LHCN-M2 (cell line): ENCODE measurements around the gene BRPF1. TPM values are rescaled to one million over a fixed set of nuclear protein-coding genes. Genes with fewer than 3 reads are reported as not detected.
A peak's percentile ranks its signal among the peaks of the same experiment; 100 is the strongest.

Experiments
- DNase-seq: peaks from one replicate; pipeline ENCODE4 v3.0.0-alpha.2; 2012; ENCODE audit warnings: low read depth
- total RNA-seq: library from RNA; depleted of rRNA; stranded (reverse); fragments of >200 nt; gene quantifications from 2 replicates; pipeline ENCODE4 v1.2.3, GENCODE V29; 2014

BRPF1 gene
- total RNA-seq, 1 experiment from 2014 or later, result 22.2 TPM

DNA sequence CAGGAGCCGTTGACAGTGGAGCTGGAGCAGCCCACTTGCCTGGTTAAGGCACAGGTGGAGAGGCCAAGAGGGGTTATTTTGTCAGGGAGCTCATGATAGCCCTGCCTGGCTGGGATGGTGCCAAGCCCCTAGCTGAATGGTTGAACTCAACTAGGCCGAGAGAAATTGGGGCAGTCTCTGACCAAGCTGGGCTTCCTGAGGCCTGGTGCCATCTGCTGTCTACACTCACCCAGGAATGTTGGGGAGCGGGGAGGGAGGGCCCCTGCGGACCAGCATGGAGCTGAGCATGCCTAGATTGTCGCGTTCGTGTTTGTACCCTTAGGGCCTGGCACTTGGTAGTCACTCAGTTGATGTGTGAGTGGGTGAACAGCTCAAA is 1.2 kb downstream of the BRPF1 start:
- peak; percentile 61 for DNase-seq

DNA sequence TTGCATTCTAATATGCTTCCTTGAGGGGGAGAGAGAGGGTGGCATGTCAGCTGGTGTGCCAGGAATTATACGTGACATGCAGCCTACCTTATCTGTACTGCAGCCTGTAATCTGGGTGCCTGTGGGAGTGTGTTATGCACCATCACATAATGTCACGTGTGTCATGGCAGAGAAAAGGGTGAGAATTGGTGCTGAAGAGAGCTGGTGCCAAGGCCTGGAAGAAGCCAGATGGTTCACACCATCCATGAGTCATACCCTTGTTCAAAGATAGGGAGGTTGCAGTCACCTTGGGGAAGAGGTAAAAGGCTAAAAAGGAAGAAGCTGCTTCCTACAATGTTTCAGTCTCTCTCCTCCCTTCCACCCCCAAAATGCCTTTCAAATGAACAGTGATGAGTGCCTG is 5.3 kb downstream of the BRPF1 start:
- no peak for DNase-seq

DNA sequence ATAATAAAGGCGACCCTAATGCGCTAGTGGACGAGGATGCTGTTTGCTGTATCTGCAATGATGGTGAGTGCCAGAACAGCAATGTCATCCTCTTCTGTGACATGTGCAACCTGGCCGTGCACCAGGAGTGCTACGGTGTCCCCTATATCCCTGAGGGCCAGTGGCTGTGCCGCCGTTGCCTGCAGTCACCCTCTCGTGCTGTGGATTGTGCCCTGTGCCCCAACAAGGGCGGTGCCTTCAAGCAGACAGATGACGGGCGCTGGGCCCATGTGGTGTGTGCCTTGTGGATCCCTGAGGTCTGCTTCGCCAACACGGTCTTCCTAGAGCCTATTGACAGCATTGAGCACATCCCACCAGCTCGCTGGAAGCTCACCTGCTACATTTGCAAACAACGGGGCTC is 7.6 kb downstream of the BRPF1 start:
- DNase-seq, result no peak

DNA sequence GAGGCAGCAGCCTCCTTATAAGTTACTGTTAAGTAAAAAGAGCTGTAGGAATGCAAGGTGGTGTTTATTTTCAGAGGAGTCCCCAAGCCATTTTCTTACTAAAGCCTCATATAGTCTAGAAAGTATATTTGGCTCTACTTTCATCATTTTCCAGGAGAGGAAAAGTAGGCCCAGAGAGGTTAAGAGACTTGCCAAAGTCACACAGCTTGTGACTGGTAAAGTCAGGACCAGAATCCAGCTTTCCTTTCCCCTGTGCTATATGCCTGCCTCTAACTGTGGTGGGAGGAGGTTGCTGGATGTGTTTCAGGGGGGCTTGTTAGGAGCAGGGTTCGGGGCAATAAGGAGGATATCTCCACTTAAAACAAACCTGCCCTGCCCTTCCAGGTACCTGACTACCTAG is 11.0 kb downstream of the BRPF1 start:
- no peak for DNase-seq

DNA sequence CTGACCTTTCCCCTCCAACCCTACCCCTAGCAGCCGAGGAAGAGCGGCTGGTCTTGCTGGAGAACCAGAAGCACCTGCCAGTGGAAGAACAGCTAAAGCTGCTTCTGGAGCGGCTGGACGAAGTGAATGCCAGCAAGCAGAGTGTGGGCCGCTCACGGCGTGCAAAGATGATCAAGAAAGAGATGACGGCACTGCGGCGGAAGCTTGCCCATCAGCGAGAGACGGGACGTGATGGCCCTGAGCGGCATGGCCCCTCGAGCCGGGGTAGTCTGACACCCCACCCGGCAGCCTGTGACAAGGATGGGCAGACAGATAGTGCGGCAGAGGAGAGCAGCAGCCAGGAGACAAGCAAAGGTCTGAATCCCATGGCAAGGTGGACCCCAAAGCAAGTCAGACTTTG is 12.0 kb downstream of the BRPF1 start:
- DNase-seq, result no peak

DNA sequence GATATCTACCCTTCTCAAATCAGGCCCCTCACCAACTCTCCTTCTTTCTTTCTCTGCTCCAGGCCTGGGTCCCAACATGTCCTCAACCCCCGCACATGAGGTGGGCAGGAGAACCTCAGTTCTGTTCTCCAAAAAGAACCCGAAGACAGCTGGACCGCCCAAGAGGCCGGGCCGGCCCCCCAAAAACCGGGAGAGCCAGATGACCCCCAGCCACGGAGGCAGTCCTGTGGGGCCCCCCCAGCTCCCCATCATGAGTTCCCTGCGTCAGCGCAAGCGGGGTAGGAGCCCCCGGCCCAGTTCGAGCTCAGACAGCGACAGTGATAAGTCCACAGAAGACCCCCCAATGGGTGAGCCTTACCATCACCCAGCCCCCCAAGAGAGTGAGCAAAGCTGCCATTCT is 12.6 kb downstream of the BRPF1 start:
- DNase-seq, result no peak

DNA sequence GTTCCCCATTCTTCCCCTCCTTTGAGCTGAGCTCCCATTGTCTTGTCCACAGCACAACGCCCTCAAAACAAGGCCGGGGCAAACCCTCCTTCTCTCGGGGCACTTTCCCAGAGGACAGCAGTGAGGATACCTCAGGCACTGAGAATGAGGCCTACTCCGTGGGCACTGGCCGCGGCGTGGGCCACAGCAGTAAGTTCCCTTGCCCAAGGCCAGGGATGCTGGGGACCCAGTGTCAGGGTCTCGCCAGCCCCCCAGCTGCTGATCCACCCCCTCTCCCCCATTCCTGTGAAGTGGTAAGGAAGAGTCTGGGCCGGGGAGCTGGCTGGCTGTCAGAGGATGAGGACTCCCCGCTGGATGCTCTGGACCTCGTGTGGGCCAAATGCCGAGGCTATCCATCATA is 14.0 kb downstream of the BRPF1 start:
- no peak for DNase-seq

DNA sequence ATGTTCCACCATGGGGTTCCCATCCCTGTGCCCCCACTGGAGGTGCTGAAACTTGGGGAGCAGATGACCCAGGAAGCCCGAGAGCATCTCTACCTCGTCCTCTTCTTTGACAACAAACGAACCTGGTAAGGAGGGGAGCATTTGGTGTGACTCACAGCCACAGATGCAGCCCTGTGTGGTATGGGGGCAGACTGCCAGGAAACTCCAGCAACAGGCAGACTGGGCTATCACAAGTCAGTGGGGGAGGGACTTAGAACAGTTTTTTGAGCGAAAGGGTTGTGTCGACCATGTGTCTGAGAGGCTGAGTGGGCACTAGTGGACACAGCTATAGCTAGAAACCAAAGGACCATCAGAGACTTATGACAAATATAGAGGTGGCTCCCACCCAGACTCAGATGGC is 14.8 kb downstream of the BRPF1 start:
- DNase-seq, result peak; percentile 83

DNA sequence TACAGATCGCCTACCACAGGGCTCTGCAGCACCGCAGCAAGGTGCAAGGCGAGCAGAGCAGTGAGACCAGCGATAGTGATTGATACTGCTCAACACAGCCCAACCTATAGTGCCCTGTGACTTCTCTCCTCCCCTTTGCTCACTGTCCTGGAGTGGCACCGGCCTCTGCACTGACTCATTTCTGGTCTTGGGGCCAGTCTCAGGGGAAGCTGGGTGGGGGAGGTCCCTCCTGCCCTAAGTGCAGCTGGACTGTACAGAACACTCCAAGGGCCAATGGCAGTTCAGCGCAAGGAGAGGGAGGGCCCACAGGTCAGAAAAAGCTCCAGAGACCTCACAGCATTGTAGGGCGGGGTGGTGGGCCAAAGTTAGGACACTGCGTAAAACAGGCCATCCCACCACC is 15.7 kb downstream of the BRPF1 start:
- peak; percentile 89 for DNase-seq

DNA sequence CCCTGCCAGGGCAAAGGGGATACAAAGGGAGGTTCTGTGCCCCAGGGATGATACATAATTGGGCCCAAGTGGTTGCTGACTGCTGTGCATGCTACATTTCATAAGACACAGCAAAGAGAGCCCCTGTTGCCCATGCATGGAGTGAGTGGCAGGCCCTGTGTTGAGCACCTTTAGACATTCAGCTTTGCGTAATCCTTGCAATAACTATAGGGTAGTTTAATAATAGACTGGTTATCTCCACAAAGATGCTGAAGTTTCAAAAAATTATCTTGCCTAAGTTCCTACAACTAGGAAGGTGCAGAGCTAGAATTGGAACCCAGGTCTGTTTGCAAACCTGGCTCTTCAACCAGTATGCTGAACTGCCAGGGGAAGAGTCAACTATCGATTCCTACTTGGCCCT is 16.5 kb downstream of the BRPF1 start:
- no peak for DNase-seq

DNA sequence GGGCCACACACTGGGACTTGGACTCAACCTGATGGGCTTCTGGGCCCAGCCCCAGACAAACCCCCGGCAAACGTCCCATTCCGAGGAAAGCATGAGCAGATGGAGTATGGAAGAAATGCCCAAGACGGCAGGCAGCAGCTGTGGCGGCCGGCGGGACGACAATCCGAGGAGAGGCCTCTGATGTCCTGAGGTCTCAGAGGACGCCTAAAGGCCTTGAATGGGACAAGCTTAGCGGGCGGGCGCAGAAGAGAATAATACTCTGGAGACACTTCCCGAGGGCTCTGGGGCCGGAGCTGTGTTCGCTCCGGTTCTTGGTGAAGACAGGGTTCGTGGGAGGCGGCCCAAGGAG is 17.7 kb downstream of the BRPF1 start:
- DNase-seq, result no peak

DNA sequence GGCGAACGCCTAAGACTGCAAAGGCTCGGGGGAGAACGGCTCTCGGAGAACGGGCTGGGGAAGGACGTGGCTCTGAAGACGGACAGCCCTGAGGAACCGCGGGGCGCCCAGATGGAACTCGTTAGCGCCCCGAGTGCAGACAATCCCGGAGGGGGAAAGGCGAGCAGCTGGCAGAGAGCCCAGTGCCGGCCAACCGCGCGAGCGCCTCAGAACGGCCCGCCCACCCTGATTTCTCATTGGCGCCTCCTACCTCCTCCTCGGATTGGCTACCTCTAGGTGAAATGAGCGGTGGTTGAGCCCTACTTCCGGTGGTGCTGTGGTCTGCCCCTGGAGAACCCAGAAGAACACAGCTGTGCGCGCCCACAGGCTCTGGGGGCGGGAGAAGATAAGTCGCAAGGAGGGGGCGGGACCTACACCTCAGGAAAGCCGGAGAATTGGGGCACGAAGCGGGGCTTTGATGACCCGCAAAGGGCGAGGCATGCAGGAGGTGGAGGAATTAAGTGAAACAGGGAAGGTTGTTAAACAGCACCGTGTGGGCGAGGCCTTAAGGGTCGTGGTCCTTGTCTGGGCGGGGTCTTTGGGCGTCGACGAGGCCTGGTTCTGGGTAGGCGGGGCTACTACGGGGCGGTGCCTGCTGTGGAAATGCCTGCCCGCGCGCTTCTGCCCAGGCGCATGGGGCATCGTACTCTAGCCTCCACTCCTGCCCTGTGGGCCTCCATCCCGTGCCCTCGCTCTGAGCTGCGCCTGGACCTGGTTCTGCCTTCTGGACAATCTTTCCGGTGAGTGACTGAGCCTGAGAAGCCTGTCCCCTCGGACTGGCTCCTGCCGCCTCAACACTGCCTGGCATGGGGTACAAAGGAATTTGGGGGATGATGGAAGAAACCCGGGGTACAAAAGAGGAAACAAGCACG is 18.4 kb downstream of the BRPF1 start, which contains the start of gene OGG1:
OGG1 (plus strand) TSS at position 308 of the 911 bp plus-strand sequence; CDS start at position 643, 335 bp downstream.
- DNase-seq, result peak; percentile 99

DNA sequence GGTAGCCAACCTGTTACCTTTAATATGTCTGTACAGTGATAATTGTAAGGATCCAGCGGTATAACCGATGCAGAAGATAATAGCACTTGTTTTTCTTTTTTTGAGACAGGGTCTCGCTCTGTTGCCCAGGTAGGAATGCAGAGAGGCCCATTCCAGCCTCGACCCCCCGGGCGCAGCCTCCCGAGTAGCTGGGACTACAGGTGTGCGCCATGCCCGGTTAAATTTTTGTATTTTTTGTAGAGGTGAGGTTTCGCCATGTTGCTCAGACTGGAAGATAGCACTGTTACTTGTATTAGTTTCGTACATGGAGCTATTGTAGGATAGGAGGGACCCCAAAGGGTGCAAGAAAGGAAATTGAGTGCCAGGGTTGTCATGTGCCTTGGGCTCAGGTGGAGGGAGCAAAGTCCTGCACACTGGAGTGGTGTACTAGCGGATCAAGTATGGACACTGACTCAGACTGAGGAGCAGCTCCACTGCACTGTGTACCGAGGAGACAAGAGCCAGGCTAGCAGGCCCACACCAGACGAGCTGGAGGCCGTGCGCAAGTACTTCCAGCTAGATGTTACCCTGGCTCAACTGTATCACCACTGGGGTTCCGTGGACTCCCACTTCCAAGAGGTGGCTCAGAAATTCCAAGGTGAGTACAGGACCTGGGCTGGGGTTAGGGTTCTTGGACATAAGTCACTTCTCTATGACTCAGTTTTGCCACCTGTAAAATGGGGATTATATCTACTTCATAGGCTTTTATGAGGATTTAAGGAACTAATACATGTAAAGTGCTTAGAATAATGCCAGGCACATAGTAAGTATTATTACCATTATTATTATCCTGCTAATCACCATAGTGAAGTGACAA is 19.2 kb downstream of the BRPF1 start:
- no peak for DNase-seq

DNA sequence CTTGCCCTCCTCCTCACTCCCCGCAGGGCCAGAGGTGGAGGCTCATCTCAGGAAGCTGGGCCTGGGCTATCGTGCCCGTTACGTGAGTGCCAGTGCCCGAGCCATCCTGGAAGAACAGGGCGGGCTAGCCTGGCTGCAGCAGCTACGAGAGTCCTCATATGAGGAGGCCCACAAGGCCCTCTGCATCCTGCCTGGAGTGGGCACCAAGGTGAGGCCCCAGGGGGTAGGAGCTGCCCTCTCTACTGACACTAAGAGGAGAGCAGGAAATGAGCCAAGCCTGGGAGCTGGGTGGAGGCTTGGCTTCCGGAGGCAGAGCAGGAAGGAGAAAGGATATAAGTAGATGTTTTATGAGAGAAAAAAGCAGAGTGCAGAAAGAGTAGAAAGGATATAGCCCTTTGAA is 23.1 kb downstream of the BRPF1 start:
- no peak for DNase-seq

DNA sequence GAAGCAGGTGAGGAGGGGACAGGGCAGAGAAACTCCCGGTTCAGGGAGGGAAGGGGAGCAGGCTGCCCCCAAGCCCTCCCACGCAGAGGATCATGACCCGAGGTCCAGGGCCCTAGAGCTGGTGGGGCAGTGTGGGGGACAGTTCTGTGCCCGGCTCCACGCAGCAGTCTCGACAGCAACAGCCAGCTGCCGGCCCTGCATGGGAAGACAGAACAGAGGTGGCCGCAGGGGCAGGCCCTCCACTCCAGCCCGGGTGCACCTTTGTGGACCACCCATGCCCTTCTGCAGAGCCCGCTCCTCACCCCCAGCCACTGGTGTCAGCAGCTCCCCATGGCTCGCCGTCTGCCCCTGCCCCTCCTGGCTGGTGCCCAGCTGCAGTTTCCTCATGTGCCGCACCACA is 25.9 kb downstream of the BRPF1 start:
- DNase-seq, result no peak

DNA sequence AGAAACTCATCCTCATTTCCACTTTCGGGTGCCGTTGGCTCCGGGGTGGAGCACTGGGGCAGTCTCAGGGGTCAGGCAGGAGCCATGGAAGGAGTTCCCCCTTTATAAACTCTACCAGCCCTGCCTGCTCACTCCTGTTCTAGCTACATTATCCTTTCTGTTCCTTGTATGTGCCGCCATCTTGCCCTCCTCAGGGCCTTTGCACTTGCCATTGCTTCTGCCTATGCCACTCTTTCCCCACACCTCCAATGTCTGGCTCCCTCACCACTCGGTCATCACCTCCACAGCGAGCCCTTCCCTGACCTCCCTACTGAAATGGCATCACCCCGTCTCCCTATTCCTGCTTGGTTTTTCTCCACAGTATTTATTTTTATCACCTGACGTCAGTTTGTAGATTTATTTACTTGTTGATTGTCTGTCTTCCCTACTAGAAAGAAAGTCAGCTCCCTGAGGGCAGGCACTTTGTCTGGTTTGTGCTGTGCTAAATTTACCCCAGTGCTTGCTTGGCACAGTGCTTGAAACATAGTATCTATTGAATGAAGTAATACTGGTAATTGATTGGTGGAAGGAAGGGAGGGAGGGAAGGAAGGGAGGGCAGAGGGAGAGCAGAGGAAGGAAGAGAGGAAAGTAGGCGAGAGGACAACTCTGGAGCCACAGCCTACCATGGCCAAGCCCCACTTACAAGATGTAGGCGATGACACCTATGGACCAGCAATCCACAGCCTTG is 29.4 kb downstream of the BRPF1 start:
- DNase-seq, result no peak

DNA sequence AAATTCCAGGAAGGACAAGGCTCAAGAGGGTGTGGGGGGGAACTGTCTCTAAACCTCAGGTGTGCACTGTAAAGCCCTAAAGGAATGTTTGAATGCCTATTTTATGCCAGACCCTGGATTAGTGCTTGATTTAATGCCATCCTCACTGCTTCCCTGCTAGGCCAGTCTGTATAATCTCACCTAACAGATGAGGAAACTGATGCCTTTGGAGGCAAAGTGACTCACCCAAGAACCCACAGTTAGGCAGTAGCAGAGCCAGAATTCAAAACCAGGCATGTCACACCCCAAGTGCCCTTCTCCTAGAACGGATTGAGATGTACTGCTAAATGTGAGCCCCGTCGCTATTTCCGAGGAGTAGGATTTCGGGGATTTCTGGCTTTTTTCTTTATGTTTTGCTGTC is 30.4 kb downstream of the BRPF1 start:
- DNase-seq, result no peak

DNA sequence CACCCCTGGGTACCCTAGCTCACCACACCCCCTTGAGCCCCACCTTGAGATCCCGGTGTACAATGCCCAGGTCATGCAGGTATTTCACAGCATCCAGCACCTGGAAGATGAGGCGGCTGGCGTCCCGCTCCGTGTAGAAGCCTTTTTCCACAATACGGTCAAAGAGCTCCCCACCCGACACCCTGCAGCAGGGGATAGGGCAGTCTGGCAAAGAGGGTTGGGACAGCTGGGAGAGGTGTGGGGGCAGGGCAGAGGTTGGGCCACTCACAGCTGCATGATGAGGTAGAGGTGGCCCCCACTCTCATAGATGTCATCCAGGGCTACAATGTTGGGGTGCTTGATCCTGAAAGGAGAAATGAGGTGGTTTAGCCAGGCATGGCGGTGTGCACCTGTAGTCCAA is 31.3 kb downstream of the BRPF1 start:
- no peak for DNase-seq

DNA sequence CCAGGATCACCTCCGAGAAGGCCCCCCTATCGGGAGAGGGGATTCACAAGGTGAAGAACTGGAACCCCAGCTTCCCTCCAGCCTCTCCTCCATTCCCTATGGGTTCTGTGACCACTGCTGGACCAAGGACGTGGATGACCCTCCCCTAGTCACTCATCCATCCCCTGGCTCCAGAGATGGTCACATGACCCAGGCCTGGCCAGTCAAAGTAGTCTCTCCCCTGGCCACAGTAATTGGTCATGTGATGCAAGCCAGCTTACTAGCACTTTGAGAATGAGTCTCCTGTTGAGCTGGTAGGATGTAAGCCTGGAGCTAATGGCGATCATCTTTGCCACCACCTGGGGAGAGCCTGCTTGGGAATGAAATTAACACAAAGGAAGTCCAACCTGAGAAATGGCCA is 34.3 kb downstream of the BRPF1 start:
- DNase-seq, result no peak

DNA sequence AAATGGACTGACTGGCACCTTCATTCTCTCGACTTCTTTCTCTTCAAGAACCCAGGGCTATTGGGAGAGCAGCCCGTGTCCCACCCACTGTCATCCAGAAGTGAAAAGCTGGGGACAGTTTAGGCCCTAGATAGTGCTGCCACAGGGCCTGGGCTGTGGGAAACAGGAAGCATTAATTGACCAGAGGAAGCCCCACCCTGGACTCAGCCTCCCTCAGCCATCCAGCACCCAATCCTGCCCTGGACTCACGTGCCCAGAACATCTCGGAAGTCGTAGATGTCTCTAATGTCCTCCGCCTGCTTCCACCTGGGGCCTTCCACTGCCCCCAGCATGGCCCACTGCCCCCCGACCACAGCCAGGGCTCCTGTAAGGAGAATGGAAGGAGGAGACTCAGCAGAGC is 35.9 kb downstream of the BRPF1 start:
- no peak for DNase-seq

DNA sequence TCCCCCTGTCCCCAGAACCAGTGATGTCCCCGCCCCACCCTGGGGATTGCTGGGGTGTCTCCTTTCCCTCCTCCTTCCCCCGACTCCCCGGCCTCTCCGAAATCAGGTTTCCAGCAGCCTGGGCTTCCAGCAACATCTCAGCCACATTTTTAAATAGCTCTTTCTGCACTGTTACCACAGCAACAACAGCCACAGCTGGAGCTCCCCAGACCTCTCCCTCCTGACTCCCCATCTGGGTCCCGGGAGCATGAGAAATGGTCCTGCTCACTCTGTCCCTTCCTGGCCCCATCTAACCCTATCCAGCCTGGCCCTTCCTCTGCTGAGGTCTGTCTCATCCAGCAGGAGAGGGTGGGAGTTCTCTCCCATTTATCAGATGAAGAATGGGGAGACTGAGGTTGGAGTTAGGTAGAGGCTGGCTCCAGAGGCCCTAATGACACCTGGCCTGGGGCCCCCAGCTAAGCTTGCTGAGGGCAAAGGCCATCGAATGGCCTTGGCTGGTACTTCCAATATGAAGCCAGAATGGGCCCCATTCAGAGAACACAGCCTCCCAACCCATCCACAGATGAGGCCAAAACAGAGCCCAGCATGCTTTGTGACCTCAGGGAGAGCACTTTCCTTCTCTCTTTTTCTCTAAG is 36.7 kb downstream of the BRPF1 start:
- DNase-seq, result no peak

DNA sequence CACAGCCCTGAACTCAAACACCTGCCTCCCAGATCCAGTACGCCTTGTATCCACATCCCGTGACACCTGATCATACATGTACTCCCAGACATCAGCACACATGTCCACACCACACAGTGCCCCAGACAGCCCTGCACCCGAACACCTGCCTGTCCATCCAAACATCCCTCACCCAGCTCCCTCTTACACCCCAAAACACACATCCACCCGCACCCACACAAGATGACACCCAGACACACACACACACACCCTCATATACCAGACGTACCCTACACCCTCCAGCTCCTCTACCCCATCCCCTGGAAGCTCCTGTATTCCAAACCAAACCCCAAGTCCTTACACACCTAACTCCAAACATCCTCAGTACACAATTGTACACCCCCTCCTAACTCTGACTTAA is 37.5 kb downstream of the BRPF1 start:
- DNase-seq, result no peak
